ENCODE measurements around the gene PNMA8B. TPM values are rescaled to one million over a fixed set of nuclear protein-coding genes. Genes with fewer than 3 reads are reported as not detected.

Gene PNMA8B
- total RNA-seq, 1 donor from 2014 or later = 1.9 TPM

- no peak overlapping the region for H3K4me3 ChIP-seq (ENCODE audit: insufficient read depth, low read depth, low read length)
- TF ChIP-seq EZH2 (IDR thresholded peaks at IDR 0.05; ENCODE audit: insufficient read depth, low read length) (no peak), CTCF (IDR thresholded peaks at IDR 0.05; ENCODE audit: insufficient read depth, low read depth, low read length) (no peak)
- no peaks in the 10 kb centered on the region for H3K27me3 ChIP-seq (ENCODE audit: insufficient read depth, low read length)
- no peak overlapping the region for H3K27ac ChIP-seq (ENCODE audit: low read depth, low read length)
- Mint-ChIP-seq H3K4me1 (ENCODE audit: low read depth, unreplicated experiment) (peaks cover 8% of the 10 kb centered on the region), H3K4me3 (ENCODE audit: unreplicated experiment) (no peak overlapping the region), H3K27ac (ENCODE audit: unreplicated experiment) (no peak overlapping the region), H3K27me3 (ENCODE audit: low read depth, unreplicated experiment) (no peaks in the 10 kb centered on the region), H3K9me3 (ENCODE audit: unreplicated experiment) (peaks cover 11% of the 10 kb centered on the region), H3K36me3 (ENCODE audit: low read depth, unreplicated experiment) (no peaks in the 10 kb centered on the region)
- no peaks in the 10 kb centered on the region for H4K20me1 ChIP-seq (ENCODE audit: insufficient read depth, low read length)
- H3K9me3 ChIP-seq (ENCODE audit: insufficient read depth, low read depth, low read length) = no peaks in the 10 kb centered on the region
- no peak overlapping the region for H3K4me2 ChIP-seq (ENCODE audit: low read length)
- no peaks in the 10 kb centered on the region for H3K36me3 ChIP-seq (ENCODE audit: insufficient read depth, low read length)
- FAIRE-seq (no peak), DNase-seq (ENCODE audit: low read depth) (no peak)
- H2AFZ ChIP-seq (ENCODE audit: low read depth, low read length) = no peak overlapping the region
- peaks cover 3% of the 10 kb centered on the region for H3K4me1 ChIP-seq (ENCODE audit: insufficient read depth, low read length)
- no peaks in the 10 kb centered on the region for H3K79me2 ChIP-seq (ENCODE audit: insufficient read depth, low read length)
- no peak overlapping the region for H3K9ac ChIP-seq (ENCODE audit: low read length)
Measured at GRCh38 chr19:46446021-46446420, 49.6 kb downstream of the PNMA8B start.

GRCh38 chr19:46442808-46443450 is 52.7 kb downstream of the PNMA8B start:
- H3K4me1 Mint-ChIP-seq (ENCODE audit: low read depth, unreplicated experiment) = peaks cover 8% of the 10 kb centered on the region
- Histone ChIP-seq H2AFZ (ENCODE audit: low read depth, low read length) (no peak overlapping the region), H3K9ac (ENCODE audit: low read length) (no peak overlapping the region), H3K79me2 (ENCODE audit: insufficient read depth, low read length) (no peaks in the 10 kb centered on the region), H3K4me1 (ENCODE audit: insufficient read depth, low read length) (peaks cover 3% of the 10 kb centered on the region), H4K20me1 (ENCODE audit: insufficient read depth, low read length) (no peaks in the 10 kb centered on the region), H3K36me3 (ENCODE audit: insufficient read depth, low read length) (no peaks in the 10 kb centered on the region), H3K27me3 (ENCODE audit: insufficient read depth, low read length) (no peaks in the 10 kb centered on the region), H3K4me2 (ENCODE audit: low read length) (peak overlapping the region; percentile 32), H3K4me3 (ENCODE audit: insufficient read depth, low read depth, low read length) (no peak overlapping the region), H3K27ac (ENCODE audit: low read depth, low read length) (no peak overlapping the region), H3K9me3 (ENCODE audit: insufficient read depth, low read depth, low read length) (no peaks in the 10 kb centered on the region)
- H3K4me3 Mint-ChIP-seq (ENCODE audit: unreplicated experiment) = no peak overlapping the region
- TF ChIP-seq CTCF (IDR thresholded peaks at IDR 0.05; ENCODE audit: insufficient read depth, low read depth, low read length) (no peak), EZH2 (IDR thresholded peaks at IDR 0.05; ENCODE audit: insufficient read depth, low read length) (no peak)
- no peaks in the 10 kb centered on the region for H3K27me3 Mint-ChIP-seq (ENCODE audit: low read depth, unreplicated experiment)
- FAIRE-seq (peak; percentile 34), DNase-seq (ENCODE audit: low read depth) (peak; percentile 68)
- H3K9me3 Mint-ChIP-seq (ENCODE audit: unreplicated experiment) = peaks cover 2% of the 10 kb centered on the region
- no peaks in the 10 kb centered on the region for H3K36me3 Mint-ChIP-seq (ENCODE audit: low read depth, unreplicated experiment)
- H3K27ac Mint-ChIP-seq (ENCODE audit: unreplicated experiment) = peak overlapping the region; percentile 7

- Histone ChIP-seq H3K9me3 (ENCODE audit: insufficient read depth, low read depth, low read length) (no peaks in the 10 kb centered on the region), H2AFZ (ENCODE audit: low read depth, low read length) (no peak overlapping the region), H4K20me1 (ENCODE audit: insufficient read depth, low read length) (no peaks in the 10 kb centered on the region), H3K4me2 (ENCODE audit: low read length) (no peak overlapping the region), H3K36me3 (ENCODE audit: insufficient read depth, low read length) (no peaks in the 10 kb centered on the region), H3K4me3 (ENCODE audit: insufficient read depth, low read depth, low read length) (no peak overlapping the region), H3K27me3 (ENCODE audit: insufficient read depth, low read length) (no peaks in the 10 kb centered on the region), H3K9ac (ENCODE audit: low read length) (no peak overlapping the region), H3K4me1 (ENCODE audit: insufficient read depth, low read length) (peaks cover 3% of the 10 kb centered on the region), H3K79me2 (ENCODE audit: insufficient read depth, low read length) (no peaks in the 10 kb centered on the region), H3K27ac (ENCODE audit: low read depth, low read length) (no peak overlapping the region)
- H3K27me3 Mint-ChIP-seq (ENCODE audit: low read depth, unreplicated experiment) = no peaks in the 10 kb centered on the region
- DNase-seq (ENCODE audit: low read depth) (no peak), FAIRE-seq (no peak)
- no peaks in the 10 kb centered on the region for H3K36me3 Mint-ChIP-seq (ENCODE audit: low read depth, unreplicated experiment)
- H3K27ac Mint-ChIP-seq (ENCODE audit: unreplicated experiment) = no peak overlapping the region
- no peak for TF ChIP-seq EZH2 (IDR thresholded peaks at IDR 0.05; ENCODE audit: insufficient read depth, low read length)
- no peak for TF ChIP-seq CTCF (IDR thresholded peaks at IDR 0.05; ENCODE audit: insufficient read depth, low read depth, low read length)
- peaks cover 5% of the 10 kb centered on the region for H3K4me1 Mint-ChIP-seq (ENCODE audit: low read depth, unreplicated experiment)
- H3K9me3 Mint-ChIP-seq (ENCODE audit: unreplicated experiment) = peaks cover 2% of the 10 kb centered on the region
- no peak overlapping the region for H3K4me3 Mint-ChIP-seq (ENCODE audit: unreplicated experiment)
Measured at GRCh38 chr19:46441866-46442265, 53.8 kb downstream of the PNMA8B start.
